Measurements from ENCODE around the gene GARRE1.
"Not testable (repeated sequence)": the region's sequence is repeated elsewhere in the genome, so short reads cannot be mapped to it uniquely, and the experiment has no call there.

GARRE1 gene, protein sequence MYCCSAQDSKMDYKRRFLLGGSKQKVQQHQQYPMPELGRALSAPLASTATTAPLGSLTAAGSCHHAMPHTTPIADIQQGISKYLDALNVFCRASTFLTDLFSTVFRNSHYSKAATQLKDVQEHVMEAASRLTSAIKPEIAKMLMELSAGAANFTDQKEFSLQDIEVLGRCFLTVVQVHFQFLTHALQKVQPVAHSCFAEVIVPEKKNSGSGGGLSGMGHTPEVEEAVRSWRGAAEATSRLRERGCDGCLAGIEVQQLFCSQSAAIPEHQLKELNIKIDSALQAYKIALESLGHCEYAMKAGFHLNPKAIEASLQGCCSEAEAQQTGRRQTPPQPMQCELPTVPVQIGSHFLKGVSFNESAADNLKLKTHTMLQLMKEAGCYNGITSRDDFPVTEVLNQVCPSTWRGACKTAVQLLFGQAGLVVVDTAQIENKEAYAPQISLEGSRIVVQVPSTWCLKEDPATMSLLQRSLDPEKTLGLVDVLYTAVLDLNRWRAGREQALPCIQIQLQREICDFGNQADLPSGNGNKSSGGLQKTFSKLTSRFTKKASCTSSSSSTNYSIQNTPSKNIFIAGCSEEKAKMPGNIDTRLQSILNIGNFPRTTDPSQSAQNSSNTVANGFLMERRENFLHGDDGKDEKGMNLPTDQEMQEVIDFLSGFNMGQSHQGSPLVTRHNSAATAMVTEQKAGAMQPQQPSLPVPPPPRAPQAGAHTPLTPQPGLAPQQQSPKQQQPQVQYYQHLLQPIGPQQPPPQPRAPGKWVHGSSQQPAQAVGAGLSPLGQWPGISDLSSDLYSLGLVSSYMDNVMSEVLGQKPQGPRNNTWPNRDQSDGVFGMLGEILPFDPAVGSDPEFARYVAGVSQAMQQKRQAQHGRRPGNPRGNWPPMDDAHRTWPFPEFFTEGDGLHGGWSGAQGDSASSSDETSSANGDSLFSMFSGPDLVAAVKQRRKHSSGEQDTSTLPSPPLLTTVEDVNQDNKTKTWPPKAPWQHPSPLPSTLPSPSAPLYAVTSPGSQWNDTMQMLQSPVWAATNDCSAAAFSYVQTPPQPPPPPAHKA (N-terminal part only)

DNA sequence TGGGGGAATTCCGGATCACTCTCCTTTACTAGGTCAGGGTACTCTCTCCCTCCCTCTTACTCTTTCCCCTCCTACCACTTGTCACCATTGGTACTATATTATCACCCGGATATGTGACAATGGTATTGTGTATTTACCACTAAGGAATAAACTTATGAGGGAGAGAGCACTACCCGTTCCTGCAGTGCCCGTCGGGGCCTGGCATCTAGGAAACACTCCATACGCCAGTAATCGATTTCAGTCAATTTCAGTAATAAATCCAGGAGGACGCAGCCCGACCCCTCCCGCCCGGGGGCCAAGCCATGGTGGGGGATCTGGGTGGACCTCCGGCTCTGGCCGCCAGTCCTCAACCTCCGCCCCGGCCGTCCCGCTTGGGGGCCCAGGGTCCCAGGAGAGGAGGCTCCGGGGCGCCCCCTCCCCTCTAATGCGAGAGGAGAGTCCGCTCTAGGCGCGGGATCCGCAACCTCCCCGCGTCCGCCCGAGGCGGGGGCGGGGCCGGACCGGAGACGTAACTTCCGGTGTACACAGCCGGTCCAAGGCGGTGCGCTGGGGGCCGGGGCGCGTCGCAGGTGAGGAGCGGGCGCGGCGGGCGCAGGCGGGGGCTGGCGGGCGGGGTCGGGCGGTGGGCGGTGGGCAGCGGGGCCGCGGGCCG is at the start of gene GARRE1:
TSS of gene GARRE1 (plus strand) at position 509 of the 652 bp plus-strand sequence. CDS start 45,920 bp downstream, outside the sequence.
- DNase-seq (ENCODE audit: low read depth), result no peak

DNA sequence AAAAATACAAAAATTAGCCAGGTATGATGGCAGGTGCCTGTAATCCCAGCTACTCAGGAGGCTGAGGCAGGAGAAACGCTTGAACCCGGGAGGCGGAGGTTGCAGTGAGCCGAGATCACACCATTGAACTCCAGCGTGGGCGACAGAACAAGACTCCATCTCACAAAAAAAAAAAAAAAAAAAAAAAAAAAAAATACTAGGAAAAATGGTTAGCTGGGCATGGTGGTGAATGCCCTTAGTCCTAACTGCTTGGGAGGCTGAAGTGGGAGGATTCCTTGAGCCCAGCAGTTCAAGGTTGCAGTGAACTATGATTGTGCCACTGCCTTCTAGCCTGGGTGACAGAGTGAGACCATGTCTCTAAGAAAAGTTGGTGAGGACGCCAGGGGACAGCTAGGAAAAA is 49.0 kb upstream of the GARRE1 start:
- not testable (repeated sequence) for DNase-seq (ENCODE audit: low read depth)

DNA sequence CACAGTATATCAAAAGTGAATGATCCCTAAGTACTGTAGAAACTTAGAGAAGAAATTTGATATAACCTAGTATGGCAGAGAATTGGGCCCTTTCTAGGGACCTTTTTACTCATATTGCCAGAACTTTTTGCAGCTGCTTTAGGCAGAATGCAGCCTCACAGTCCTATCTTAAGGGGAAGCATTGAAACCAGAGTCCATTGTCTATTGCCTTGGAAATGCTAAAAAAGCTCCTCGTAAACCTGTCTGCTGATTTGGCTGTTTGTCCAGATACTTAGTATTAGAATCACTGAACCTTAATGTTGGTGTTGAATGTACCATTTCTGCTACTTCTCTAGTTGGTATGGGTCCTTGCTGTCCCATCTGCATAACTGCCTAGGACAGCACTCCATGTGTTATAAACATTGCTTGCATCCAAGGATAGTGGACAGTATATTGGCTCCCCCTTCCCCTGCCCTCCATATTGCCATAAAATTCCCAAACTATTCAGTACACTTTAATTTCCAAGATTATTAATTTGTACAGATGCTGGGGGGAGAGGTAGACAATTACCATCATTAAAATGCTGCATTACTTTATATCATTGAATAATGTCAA is 46.0 kb upstream of the GARRE1 start:
- no peak for DNase-seq (ENCODE audit: low read depth)

DNA sequence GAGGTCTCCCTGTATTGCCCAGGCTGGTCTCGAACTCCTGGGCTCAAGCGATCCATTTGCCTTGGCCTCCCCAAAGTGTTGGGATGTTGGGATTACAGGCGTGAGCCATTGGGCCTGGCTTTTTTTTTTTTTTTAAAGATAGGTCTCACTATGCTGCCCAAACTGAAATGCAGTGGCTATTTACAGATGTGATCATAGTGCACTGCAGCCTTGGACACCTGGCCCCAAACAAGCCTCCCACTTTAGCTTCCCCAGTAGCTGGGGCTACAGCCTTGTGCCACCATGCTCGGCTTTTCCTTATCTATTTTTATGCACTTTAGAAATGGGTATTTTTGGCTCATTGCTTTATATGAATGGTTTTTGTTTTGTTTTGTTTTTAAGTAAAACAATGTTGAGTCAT is 44.6 kb upstream of the GARRE1 start:
- no peak for DNase-seq (ENCODE audit: low read depth)

DNA sequence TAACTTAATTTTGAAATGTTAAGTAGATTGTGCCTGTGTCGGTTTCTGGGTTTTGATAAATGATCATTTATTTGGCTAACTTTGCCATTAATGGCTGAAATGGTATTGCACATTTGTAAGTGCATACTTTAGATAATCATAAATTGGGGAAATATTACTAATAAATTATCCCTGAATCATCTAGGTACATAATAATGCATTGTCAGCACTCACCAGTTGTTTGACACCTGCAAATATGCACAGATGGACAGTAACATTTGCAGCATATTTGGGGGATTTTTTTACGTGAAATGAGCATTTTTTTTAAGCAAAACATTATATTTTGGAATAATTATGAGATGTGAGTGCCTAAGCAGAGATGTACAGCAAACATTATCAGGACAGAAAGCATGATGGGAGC is 41.1 kb upstream of the GARRE1 start:
- no peak for DNase-seq (ENCODE audit: low read depth)

DNA sequence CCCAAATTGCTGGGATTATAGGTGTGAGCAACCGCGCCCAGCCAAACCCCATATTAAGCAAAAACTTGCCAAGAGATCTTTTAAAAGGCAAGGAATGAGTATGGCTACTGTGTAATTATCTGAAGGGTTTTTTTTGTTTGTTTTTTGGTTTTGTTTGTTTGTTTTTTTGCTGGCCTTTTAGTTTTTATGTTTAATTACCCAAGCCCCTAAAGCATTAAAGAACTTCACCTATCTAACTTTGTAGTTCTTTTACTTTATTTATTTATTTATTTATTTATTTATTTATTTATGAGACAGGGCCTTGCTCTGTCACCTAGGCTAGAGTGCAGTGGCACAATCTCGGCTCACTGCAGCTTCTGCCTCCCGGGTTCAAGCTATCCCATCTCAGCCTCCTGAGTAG is 40.3 kb upstream of the GARRE1 start:
- no peak for DNase-seq (ENCODE audit: low read depth)

DNA sequence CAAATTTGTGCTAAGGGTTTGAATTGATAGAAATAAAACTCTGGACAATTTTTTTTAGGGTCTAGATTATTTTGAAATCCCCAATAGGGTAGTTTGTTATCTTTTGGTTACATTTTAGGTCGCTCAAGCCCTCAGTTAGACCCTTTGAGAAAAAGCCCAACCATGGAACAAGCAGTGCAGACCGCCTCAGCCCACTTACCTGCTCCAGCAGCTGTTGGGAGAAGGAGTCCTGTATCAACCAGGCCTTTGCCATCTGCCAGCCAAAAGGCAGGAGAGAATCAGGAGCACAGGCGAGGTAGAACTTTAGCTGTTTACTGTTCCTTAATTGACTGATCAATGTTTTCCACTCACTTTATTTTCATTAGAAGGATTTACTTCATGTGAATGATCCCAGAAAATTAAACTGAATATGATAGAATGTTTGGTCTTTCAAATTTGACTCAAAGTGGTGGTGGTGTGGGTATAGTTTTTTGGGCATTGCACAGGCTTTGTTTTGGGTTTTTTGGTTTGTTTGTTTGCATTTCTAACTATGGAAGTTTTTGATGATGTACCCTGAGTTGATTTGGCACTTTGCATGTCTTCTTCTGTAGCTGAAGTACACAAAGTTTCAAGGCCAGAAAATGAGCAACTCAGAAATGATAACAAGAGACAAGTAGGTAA is 39.2 kb upstream of the GARRE1 start:
- DNase-seq (ENCODE audit: low read depth), result no peak

DNA sequence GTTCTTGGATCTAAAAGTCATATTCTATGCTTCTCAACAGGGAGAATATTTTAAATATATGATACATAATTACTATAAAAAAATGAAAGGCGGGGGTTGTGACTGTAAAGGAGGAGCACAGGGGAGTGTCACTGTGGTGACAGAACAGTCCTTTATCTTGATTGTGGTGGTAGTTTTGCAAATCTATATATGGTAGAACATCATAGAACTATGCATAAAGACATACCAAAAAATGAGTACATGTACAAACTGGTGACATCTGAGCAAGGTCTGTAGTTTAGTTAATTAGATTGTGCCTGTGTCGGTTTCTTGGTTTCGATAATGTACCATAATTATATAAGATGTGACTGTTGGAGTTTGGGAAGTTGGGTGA is 38.7 kb upstream of the GARRE1 start:
- no peak for DNase-seq (ENCODE audit: low read depth)

DNA sequence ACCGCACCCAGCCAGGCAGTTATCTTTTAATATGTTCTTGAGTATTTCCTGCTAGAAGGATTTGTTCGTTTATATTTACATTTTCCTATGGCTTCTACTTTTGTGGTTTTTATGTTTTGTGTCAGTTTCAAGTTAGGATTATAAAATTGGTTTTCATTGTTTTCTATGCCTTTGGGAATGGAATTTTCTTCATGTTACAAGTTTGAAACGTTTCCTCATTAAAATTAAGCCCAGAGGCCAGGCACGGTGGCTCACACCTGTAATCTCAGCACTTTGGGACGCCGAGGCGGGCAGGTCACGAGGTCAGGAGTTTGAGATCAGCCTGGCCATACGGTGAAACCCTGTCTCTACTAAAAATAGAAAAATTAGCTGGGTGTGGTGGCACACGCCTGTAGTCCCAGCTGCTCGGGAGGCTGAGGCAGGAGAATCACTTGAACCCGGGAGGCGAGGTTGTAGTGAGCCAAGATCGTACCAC is 37.6 kb upstream of the GARRE1 start:
- DNase-seq (ENCODE audit: low read depth), result not testable (repeated sequence)

DNA sequence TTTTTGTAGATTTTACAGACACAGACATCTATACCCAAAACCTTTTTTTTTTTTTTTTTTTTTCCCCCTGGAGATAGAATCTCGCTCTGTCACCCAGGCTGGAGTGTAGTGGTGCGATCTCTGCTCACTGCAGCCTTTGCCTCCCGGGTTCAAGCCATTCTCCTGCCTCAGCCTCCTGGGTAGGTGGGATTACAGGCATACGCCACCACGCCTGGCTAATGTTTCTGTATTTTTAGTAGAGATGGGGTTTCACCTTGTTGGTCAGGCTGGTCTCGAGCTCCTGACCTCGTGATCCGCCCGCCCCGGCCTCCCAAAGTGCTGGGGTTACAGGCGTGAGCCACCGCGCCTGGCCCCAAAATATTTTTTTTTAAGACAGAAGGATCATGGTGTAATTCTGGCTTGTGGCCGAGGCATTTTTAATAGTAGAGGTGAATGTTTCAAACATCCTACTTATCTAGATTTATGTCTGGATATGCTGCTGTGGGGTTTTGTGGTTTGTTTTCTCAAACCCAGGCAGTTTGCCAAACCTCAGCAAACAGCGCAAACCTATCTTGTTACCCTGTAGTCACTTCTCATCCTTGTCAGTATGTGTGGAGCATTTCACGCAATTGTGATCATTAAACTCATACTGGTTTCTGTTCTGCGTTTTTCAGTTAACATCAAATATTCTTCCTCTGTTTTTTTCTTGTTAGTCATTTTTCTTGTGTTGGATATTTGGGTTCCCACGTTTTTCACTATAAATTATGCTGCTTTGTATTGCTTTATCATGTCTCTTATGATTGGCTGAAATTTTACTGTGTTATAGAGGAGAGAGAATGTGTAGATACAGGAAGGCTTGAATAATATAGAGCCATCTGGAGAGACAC is 36.2 kb upstream of the GARRE1 start:
- peak; percentile 76 for DNase-seq (ENCODE audit: low read depth)

DNA sequence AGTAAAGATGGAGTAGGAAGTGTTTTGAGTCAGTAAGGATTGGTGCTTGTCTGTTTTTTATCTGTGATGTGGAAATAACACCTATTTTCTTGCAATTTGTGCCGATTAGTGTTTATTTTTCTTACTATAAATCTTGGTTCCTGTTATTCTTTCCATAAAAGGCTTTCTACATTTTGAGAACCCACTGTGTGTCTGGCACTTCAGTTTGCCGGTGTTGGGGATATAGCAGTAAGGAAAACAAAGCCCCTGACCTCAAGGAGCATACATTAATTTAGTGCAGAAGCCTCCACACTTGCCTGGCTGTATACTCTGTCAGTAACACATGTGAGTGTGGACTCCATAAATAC is 35.6 kb upstream of the GARRE1 start:
- no peak for DNase-seq (ENCODE audit: low read depth)

DNA sequence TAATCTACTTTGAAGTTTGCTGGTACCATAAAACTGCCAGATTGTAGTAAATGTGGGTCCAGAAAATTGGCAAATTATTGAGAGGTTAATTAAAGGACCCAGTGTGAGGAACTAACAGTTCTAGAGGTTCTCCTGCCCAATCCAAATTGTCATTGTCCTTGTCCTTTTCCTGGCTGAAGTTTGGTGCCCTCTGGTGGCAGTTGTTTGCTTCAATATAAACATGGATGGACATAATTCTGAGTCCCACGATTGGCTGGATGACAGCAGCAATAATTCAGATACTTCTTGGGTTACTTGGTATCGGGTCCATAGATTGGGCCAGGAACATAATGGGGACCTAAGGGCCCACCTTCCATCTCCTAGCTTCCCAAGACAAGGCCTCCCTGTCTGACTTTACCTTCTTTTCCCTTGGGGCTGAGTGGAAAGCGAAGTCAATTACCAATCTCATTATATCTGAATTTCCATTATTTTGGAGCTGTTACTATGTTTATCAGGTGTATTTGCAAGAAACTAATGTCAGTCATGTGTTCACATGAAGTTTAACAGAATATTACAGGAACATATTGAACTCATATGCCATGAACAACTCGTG is 33.8 kb upstream of the GARRE1 start:
- no peak for DNase-seq (ENCODE audit: low read depth)

DNA sequence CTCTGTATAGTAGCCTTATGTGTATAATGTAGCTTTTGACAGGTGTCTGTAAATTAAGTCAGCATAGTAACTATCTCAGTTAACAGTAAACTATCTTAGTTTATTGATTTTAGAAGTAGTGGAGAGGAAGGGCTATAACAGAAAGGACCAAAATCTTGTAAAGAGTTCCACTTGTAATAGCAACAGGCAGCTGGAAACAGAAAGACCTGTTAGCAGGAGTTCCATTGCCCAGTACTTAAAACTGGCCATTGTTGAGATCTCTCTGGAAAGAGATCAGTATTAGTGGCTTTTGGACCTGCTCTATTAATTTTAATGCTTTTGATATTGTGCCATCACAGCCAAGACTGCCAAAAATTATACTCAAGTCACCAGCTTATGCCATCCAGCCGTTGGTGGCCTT is 32.0 kb upstream of the GARRE1 start:
- DNase-seq (ENCODE audit: low read depth), result no peak

DNA sequence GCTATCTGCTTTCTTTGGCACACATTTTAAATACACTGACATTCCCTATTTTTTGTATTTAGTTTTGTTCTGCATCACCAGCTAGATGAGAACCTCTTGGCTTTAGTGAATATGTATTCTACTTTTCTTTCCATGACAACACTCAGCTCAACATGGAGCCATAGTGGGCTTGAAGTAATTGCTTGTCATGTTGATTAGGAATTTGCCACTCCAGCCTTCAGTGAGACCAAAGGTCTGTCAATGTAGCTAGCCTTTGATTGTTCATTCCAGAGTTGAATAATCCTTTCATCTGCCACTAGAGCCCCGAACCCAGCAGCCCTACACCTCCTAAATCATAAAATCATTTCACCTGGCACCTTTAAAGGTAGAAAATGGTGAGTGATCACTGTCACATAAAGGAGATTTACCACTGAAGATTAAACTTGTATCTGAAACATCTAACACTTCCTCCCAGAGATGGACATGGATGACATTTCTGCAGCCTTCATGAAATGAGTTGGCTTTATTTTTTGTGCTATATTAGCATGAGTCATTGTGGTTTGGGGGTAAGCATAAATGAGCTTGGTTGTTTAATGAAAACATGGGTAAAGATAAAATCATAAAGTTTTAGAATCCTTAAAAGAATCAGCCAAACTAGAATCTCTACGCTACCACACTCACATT is 29.2 kb upstream of the GARRE1 start:
- no peak for DNase-seq (ENCODE audit: low read depth)

DNA sequence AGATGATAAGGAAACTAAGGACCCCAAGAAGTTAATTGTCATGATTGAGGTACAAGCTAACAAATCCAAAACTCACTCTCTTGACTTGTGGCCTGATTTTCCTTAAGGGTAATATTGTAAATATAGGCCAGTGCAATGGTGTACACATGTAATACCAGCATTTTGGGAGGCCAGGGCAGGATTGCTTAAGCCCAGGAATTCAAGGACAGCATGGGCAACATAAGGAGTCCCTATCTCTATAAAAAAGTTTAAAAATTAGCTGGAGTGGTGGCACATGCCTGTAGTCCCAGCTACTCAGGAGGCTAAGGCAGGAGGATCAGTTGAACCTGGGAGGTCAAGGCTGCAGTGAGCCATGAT is 28.7 kb upstream of the GARRE1 start:
- no peak for DNase-seq (ENCODE audit: low read depth)

DNA sequence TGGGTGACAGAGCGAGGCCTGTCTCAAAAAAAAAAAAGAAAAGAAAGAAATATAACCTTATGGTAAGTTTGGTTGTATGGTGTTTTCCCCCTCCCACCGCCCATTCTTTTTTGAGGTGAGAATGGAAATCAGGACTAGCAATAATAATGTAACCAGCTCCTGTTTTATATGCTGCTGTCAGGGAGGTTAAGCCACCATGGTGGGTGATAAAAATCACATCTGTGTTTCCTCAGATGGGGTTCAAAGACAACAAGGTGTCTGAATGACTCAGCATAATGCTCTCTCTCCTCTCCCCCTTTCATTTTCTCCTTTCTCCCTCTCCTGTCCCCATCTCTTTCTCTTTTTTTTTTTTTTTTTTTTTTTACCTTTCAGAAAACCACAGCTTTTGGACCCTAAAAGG is 28.3 kb upstream of the GARRE1 start:
- DNase-seq (ENCODE audit: low read depth), result no peak

DNA sequence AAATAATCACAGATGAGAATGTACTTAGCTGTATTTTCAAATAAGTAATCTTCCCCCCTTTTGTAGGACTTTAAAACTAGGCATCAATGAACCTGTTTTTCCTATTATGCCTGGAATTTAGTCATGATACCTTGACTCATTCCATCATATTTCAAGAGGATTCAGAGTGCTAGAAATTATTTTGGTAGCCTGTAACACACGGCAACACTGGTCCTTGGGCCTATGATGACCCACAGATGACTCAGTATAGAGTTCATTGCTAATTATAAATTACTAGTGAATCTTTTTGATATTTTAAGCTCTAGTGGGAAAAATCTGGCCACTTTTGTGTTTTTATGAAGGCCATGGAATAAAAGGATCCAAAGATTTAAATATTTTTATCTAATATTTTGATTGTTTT is 26.0 kb upstream of the GARRE1 start:
- no peak for DNase-seq (ENCODE audit: low read depth)

DNA sequence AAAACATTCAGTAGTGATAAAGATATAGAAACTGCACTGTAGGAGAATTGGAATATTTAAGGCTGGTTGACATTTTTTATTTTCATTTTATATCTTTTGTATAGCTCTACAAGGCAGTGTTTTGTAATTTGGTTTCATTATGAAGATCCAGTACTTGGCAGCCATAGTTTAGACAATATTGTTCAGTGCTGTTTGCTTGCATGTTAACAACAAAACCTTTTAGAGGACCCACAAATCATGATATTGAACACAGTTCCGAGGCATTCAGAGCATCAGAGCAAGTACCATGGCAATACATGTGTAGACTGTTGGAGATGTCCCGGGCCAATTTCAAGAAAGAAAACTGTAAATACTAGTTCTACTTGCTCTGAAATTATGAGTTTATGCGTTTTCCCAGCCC is 25.6 kb upstream of the GARRE1 start:
- DNase-seq (ENCODE audit: low read depth), result no peak

DNA sequence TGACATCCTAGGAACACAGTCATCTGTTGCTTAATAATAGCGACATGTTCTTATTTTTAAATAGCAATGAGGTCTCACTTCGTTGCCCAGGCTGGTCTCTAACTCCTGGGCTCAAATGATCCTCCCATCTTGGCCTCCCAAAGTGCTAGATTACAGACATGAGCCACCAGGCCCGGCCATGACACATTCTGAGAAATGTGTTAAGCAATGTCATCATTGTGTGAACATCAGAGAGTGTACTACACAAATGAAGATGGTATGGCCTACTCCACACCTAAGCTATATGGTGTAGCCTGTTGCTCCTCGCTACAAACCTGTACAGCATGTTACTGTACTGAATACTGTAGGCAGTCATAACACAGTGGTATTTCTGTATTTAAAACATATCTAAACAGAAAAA is 24.6 kb upstream of the GARRE1 start:
- DNase-seq (ENCODE audit: low read depth), result no peak

DNA sequence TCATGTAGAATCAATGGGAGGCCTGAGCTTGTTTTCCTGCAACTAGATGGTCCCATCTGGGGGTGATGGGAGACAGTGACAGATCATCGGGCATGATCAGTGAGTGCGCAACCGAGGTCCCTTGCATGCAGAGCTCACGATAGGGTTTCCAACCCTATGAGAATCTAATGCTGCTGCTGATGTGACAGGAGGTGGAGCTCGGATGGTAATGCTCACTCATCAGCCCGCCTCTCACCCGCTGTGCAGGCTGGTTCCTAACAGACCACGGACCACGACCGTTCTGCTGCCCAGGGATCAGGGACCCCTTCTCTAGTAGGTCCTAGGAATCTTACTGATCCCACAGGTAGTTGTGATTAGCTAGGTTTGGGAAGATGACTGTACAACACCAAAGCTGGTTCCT is 23.5 kb upstream of the GARRE1 start:
- DNase-seq (ENCODE audit: low read depth), result no peak
